ENCODE measurements around the gene TMEM62.
A peak's percentile ranks its signal among the peaks of the same experiment; 100 is the strongest.

Gene TMEM62

GRCh38 chr15:43187544-43188155 is 54.3 kb downstream of the TMEM62 start:
- TF ChIP-seq CTCF (IDR thresholded peaks at IDR 0.05; ENCODE audit: insufficient read depth, low read length), result peak; percentile 45
- TF ChIP-seq SPI1 (IDR thresholded peaks at IDR 0.05; ENCODE audit: borderline replicate concordance, low read depth), result no peak
- no peak for TF ChIP-seq REST (IDR thresholded peaks at IDR 0.05; ENCODE audit: insufficient replicate concordance, low read depth)
- H3K27me3 ChIP-seq (ENCODE audit: insufficient read depth, poor library complexity, severe bottlenecking), result no peaks in the 10 kb centered on the region
- H3K4me3 ChIP-seq (replicated peaks; ENCODE audit: insufficient read depth, low read length), result no peak overlapping the region
- no peak overlapping the region for H3K27ac ChIP-seq (replicated peaks)
- peak in 1 of 2 experiments; percentile 28 for DNase-seq (ENCODE audit: low read depth in 1 of 2, low spot score in 1 of 2)

GRCh38 chr15:43189296-43189695 is 55.9 kb downstream of the TMEM62 start:
- TF ChIP-seq GABPA (IDR thresholded peaks at IDR 0.05; ENCODE audit: low read depth) (no peak), CTCF (IDR thresholded peaks at IDR 0.05; ENCODE audit: insufficient read depth, low read length) (no peak), REST (IDR thresholded peaks at IDR 0.05; ENCODE audit: insufficient replicate concordance, low read depth) (no peak), POLR2AphosphoS5 (IDR thresholded peaks at IDR 0.05; ENCODE audit: low read depth) (no peak), SPI1 (IDR thresholded peaks at IDR 0.05; ENCODE audit: borderline replicate concordance, low read depth) (no peak)
- DNase-seq (ENCODE audit: low read depth in 1 of 2, low spot score in 1 of 2), result no peak
- Histone ChIP-seq H3K27ac (replicated peaks) (no peak overlapping the region), H3K4me3 (replicated peaks; ENCODE audit: insufficient read depth, low read length) (no peak overlapping the region), H3K27me3 (ENCODE audit: insufficient read depth, poor library complexity, severe bottlenecking) (no peaks in the 10 kb centered on the region)

- Histone ChIP-seq H3K4me3 (replicated peaks; ENCODE audit: insufficient read depth, low read length) (no peak overlapping the region), H3K27me3 (ENCODE audit: insufficient read depth, poor library complexity, severe bottlenecking) (no peaks in the 10 kb centered on the region), H3K27ac (replicated peaks) (no peak overlapping the region)
- no peak for DNase-seq (ENCODE audit: low read depth in 1 of 2, low spot score in 1 of 2)
- TF ChIP-seq CTCF (IDR thresholded peaks at IDR 0.05; ENCODE audit: insufficient read depth, low read length), result no peak
- no peak for TF ChIP-seq SPI1 (IDR thresholded peaks at IDR 0.05; ENCODE audit: borderline replicate concordance, low read depth)
- TF ChIP-seq GABPA (IDR thresholded peaks at IDR 0.05; ENCODE audit: low read depth), result no peak
- TF ChIP-seq REST (IDR thresholded peaks at IDR 0.05; ENCODE audit: insufficient replicate concordance, low read depth), result no peak
- no peak for TF ChIP-seq POLR2AphosphoS5 (IDR thresholded peaks at IDR 0.05; ENCODE audit: low read depth)
Measured at GRCh38 chr15:43190178-43190577, 56.8 kb downstream of the TMEM62 start.
